Renal cortical epithelial cell (primary cell): ENCODE data around the gene LCE3C. TPM values are rescaled to one million over a fixed set of nuclear protein-coding genes. Genes with fewer than 3 reads are reported as not detected.
"Not testable (repeated sequence)": the region's sequence is repeated elsewhere in the genome, so short reads cannot be mapped to it uniquely, and the experiment has no call there.

Source experiments
- DNase-seq: peaks from one replicate; pipeline ENCODE4 v3.0.0-alpha.2; 2011; ENCODE audit warnings: low read depth
- total RNA-seq: library from RNA; depleted of rRNA; stranded (reverse); fragments of >200 nt; gene quantifications from 2 replicates; pipeline ENCODE4 v1.2.3, GENCODE V29; 2014

LCE3C gene
- total RNA-seq, result not detected in 2 replicates

GRCh38 chr1:152599934-152600333, at the start of gene LCE3C:
LCE3C (plus strand) TSS chr1:152600234; CDS start chr1:152600732, 498 bp downstream.
- DNase-seq, result no peak

GRCh38 chr1:152565115-152565514, 34.9 kb upstream of the LCE3C start:
- DNase-seq, result no peak

- DNase-seq, result no peak
These were observed 34.4 kb upstream of the LCE3C start for GRCh38 chr1:152565535-152566215.

- DNase-seq, result no peak
These were observed 33.4 kb upstream of the LCE3C start, which contains the start of gene LCE3E for GRCh38 chr1:152566681-152567080. LCE3E (minus strand) TSS chr1:152566780; CDS start chr1:152566208, 572 bp downstream.

GRCh38 chr1:152577168-152577567, 22.9 kb upstream of the LCE3C start:
- no peak for DNase-seq

- not testable (repeated sequence) for DNase-seq
These were observed 20.5 kb upstream of the LCE3C start for GRCh38 chr1:152579526-152579925.

- no peak for DNase-seq
These were observed 19.6 kb upstream of the LCE3C start, which contains the start of gene LCE3D for GRCh38 chr1:152580433-152580832. LCE3D (minus strand) TSS chr1:152580516; CDS start chr1:152579936, 580 bp downstream.

GRCh38 chr1:152582647-152583046, 17.4 kb upstream of the LCE3C start:
- DNase-seq, result no peak

GRCh38 chr1:152585586-152585985, 14.4 kb upstream of the LCE3C start:
- DNase-seq, result no peak

GRCh38 chr1:152596986-152597385, 3.0 kb upstream of the LCE3C start:
- no peak for DNase-seq

- DNase-seq, result no peak
These were observed 13.5 kb downstream of the LCE3C start, which contains the start of gene LCE3B for GRCh38 chr1:152613511-152613910. LCE3B (plus strand) TSS chr1:152613811; CDS start chr1:152613811, 0 bp downstream.

GRCh38 chr1:152621993-152622392, 22.0 kb downstream of the LCE3C start:
- DNase-seq, result no peak

- DNase-seq, result no peak
These were observed 22.8 kb downstream of the LCE3C start, which contains the start of gene LCE3A for GRCh38 chr1:152622803-152623202. LCE3A (minus strand) TSS chr1:152623103; CDS start chr1:152623103, 0 bp downstream.

- no peak for DNase-seq
These were observed 23.3 kb downstream of the LCE3C start for GRCh38 chr1:152623203-152623844.

- DNase-seq, result no peak
These were observed 26.7 kb downstream of the LCE3C start for GRCh38 chr1:152626744-152627143.

GRCh38 chr1:152630596-152630995, 30.6 kb downstream of the LCE3C start:
- DNase-seq, result no peak

- DNase-seq, result no peak
These were observed 40.3 kb downstream of the LCE3C start for GRCh38 chr1:152640351-152640750.

GRCh38 chr1:152643945-152644344, 43.9 kb downstream of the LCE3C start:
- DNase-seq, result no peak

- no peak for DNase-seq
These were observed 45.1 kb downstream of the LCE3C start for GRCh38 chr1:152645146-152645545.

- DNase-seq, result no peak
These were observed 46.6 kb downstream of the LCE3C start for GRCh38 chr1:152646656-152647055.
